Measurements from ENCODE around the gene PTK6.
A peak's percentile ranks its signal among the peaks of the same experiment; 100 is the strongest.
"Not testable (repeated sequence)": the region's sequence is repeated elsewhere in the genome, so short reads cannot be mapped to it uniquely, and the experiment has no call there.

Gene PTK6

GRCh38 chr20:63536997-63537524 is at the start of gene PTK6:
Gene PTK6 (minus strand): TSS chr20:63537376. CDS start chr20:63537314, 62 bp downstream.
- no peak for DNase-seq

GRCh38 chr20:63586797-63587196 is 49.6 kb upstream of the PTK6 start:
- no peak for DNase-seq

- DNase-seq: no peak
Measured at GRCh38 chr20:63585616-63586565, 48.7 kb upstream of the PTK6 start.

GRCh38 chr20:63582382-63583063 is 45.3 kb upstream of the PTK6 start:
- DNase-seq: no peak

DNA sequence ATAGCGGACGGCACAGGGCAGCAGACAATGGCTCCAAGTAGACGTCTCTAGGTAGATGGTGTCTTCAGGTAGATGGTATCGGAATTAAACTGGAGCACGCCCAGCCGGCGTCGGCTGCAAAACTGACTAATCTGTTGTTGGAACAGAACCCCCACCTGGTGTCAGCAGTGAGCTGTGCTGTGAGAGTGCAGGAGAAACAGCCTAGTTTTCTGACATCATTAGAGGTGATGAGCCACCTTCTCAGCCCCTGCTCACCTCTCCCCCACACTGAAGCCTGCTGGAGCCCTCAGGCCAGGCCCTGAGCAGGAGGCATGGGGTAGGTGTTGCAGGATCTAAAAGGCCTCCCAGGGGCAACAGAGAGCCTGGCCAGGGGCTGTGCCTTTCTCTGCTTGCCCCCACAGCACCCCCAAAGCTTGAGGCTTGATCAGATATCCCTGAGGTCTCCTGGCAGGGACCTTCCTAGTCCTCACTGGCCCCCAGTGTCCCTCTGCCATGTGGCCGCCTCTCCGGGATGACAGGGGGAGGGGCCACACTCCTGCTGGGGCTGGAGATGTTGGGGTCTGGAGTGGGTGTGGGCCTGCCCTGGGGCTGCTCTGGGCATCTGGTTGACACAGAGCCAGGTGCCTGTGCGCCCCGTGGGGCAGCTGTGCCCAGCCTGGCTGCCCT is 43.8 kb upstream of the PTK6 start:
- DNase-seq: peak; percentile 80

GRCh38 chr20:63579017-63579694 is 42.0 kb upstream of the PTK6 start:
- no peak for DNase-seq

DNA sequence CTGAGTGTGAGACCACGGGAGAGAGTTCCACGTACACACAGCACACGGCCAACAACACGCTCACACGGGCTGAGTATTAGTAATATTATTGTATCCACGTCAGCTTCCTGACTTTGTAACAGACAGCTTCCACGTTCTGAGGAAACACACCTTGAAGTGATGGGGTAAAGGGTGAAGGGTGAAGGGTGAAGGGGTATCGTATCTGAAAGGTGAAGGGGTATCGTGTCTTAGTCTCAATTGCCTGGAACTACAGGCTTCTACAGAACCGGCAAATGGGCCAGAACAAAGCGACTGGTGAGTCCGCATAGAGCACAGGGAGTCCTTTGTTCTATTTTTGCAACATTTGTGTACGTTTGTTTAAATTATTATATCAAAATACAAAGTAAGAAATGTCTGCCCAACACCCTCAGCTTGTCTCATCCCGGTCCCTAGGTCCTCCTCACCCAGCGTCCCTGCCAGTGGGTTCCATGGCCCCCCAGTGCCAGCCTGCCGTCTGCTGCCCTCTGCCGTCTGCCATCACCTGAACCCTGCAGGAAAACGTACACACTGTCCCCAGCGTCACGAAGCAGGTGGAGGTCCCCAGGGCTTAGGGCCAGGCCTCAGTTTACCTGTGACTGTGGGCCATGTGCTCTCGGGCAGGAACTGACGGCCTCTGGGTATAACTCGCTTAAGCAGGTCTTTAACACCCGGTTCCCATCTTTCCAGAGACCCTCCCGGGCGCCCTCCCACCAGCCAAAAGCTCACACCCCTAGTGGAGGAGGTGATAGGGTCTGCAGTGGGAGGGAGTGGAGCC is 41.2 kb upstream of the PTK6 start:
- DNase-seq: no peak

DNA sequence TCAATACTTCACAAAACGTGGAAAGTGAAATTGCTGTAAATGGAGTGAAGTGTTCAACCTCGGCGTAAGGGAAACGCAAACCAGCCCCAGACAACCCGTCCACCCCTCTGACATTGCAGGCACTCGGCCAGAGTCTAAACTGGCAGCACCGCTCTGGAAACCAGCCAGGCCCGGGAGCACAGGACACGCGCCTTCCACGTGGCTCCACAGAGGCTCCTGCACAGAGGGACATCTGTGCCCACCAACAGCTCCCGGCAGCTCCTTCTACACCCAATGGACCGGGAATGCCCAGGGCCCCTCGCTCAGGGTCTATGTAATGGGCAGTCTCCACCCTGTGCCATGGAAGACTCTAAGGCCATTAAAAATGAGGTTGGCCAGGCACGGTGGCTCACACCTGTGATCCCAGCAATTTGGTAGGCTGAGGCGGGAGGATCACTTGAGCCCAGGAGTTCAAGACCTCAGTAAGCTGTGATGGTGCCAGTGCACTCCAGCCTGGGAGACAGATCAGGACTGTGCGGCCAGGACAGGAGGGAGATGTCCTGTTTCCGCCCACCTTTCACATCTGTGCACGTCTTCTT is 40.2 kb upstream of the PTK6 start:
- no peak for DNase-seq

- no peak for DNase-seq
Measured at GRCh38 chr20:63576311-63576710, 39.1 kb upstream of the PTK6 start.

GRCh38 chr20:63574829-63575743 is 37.9 kb upstream of the PTK6 start:
- DNase-seq: no peak

GRCh38 chr20:63574156-63574828 is 37.1 kb upstream of the PTK6 start, which contains the start of gene HELZ2:
Gene HELZ2 (minus strand): TSS chr20:63574239. CDS start chr20:63572385, 1,854 bp downstream.
- DNase-seq: peak; percentile 67

- DNase-seq: no peak
Measured at GRCh38 chr20:63573647-63574131, 36.5 kb upstream of the PTK6 start.

- DNase-seq: no peak
Measured at GRCh38 chr20:63572788-63573646, 35.8 kb upstream of the PTK6 start.

- DNase-seq: no peak
Measured at GRCh38 chr20:63572071-63572787, 35.1 kb upstream of the PTK6 start.

DNA sequence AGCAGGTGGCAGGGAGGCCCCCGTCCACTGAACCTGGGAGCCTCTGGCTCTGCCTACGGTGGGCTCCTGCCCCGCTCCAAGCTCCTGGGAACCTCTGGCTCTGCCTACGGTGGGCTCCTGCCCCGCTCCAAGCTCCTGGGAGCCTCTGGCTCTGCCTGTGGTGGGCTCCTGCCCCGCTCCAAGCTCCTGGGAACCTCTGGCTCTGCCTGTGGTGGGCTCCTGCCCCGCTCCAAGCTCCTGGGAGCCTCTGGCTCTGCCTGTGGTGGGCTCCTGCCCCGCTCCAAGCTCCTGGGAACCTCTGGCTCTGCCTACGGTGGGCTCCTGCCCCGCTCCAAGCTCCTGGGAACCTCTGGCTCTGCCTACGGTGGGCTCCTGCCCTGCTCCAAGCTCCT is 33.9 kb upstream of the PTK6 start:
- DNase-seq: not testable (repeated sequence)

DNA sequence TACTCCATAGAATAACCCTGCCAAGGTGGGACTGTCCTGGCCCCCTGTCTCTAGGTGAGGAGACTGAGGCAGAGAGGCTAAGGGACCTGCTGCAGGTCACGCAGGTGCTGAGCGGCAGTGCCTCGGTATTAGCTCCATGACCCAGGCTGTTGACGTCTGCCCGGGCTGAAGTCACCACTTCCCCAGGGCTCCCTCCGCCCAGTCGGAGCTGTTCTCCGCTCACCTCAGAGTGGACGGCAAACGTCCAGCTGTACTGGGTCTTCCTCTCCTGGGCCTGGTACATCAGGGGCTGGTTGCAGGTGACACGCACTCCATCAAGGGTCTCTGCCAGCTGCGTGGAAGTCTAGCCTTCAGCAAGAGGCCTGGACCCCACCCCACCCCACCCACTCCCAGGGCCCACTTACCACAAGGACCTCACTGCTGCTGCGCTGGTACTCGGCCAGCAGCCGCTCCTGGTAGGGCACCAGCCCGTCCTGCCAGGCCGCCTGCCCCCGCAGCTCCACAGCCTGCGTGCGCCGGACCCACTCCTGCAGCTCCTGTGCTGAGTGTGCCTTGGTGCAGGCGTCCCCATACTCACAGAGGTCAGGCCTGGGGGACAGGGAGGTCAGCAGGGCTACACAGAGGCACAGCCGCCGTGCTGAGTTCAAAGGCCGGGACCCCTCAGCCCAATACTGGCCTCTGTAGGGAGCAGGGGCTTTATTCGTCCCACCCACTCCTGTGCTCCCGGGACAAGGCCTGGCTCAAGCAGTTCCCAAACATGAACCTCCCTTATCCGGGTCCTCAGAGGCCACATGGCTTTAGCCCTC is 33.3 kb upstream of the PTK6 start:
- no peak for DNase-seq
